ENCODE data around the gene CALHM3.

Gene CALHM3

DNA sequence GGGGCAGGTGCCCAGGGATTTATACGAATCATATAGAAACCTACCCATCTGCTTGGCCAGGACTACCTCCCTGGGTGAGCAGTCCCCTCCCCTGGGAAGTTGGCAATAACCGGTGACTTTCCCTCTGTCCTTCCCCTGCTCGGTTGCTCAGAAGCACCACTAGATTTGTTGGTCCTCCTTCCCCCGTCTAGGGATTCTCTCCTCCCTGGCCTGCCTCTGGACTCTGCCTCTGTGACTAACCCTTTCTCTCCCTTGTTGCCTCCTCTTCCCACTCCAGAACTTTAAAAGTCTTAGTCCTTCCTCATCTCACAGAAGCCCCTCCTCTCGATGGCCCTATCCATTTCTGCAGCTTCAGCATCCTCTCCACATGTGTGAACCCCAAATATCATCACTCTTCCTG, 9.8 kb downstream of the CALHM3 start:
- no peak for DNase-seq (ENCODE audit: extremely low read depth, low read depth)
- TF ChIP-seq, protein P1, sequence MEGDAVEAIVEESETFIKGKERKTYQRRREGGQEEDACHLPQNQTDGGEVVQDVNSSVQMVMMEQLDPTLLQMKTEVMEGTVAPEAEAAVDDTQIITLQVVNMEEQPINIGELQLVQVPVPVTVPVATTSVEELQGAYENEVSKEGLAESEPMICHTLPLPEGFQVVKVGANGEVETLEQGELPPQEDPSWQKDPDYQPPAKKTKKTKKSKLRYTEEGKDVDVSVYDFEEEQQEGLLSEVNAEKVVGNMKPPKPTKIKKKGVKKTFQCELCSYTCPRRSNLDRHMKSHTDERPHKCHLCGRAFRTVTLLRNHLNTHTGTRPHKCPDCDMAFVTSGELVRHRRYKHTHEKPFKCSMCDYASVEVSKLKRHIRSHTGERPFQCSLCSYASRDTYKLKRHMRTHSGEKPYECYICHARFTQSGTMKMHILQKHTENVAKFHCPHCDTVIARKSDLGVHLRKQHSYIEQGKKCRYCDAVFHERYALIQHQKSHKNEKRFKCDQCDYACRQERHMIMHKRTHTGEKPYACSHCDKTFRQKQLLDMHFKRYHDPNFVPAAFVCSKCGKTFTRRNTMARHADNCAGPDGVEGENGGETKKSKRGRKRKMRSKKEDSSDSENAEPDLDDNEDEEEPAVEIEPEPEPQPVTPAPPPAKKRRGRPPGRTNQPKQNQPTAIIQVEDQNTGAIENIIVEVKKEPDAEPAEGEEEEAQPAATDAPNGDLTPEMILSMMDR (IDR thresholded peaks at IDR 0.05; ENCODE audit: low read depth, low read length) = no peak

DNA sequence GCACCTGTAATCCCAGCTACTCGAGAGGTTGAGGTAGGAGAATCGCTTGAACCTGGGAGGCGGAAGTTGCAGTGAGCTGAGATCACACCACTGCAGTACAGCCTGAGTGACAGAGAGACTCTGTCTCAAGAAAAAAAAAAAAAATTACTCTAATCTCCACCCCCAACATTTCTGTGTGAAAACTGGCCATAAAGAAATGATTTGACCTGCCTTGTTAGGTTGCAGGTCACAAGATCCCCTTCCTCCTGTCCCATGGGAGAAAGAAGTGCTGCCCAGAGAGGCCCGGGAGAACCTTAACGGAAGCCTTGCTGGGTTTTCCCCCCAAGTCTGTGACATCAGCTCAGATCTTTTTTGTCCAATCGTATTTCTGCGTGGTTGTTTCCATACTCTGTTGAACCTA, 11.6 kb downstream of the CALHM3 start:
- TF ChIP-seq, protein P1 (IDR thresholded peaks at IDR 0.05; ENCODE audit: low read depth, low read length) = no peak
- no peak for DNase-seq (ENCODE audit: extremely low read depth, low read depth)

DNA sequence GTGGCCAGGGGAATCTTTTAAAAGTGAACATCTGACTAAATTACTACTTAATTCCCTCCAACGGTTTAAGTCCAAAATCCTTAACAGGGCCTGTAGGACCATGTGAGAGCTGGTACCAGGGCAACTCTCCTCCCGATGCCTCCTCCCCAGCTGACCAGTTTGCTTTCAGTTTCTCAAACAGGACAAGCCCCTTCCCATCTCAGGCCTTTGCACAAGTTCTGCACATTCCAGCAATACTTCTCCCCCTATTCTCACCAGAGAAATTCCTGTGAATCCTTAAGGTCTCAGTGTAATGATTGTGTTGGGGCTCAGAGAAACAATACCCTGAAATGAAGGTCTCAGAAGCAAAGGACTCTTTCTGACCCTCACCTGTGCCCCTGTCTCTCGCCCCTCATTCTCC, 12.3 kb downstream of the CALHM3 start:
- no peak for DNase-seq (ENCODE audit: extremely low read depth, low read depth)
- TF ChIP-seq, protein P1 (IDR thresholded peaks at IDR 0.05; ENCODE audit: low read depth, low read length) = no peak

DNA sequence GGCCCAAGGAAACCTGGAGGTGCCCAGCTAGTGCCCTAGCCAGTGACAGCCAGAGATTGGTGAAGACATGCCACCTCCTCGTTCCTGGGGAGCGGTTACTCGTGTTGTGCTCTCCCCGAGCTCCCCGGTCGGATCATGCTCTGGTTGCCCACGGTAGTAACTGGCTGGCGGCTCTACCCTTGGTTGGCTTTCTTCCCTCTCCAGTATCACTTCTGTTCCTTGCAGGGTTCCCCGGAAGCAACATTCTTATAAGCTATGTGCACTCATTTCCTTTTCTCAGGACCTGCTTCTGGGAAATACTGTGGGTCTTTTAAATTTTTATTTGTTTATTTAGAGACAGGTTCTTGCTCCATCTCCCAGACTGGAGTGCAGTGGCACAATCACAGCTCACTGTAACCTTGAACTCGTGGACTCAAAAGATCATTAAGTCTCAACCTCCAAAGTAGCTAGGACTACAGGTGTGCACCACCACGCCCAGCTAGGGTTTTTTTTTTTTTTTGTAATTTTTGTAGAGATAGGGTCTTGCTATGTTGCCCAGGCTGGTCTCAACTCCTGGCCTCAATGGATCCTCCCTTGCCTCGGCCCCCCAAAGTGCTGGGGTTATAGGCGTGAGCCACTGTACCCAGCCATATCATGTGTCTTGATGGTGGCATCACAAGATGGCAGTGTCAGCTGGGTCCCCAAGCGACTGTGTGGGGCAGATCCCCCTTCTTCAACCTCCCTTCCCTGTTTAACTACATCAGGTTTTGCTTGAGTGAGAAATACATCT, 13.4 kb downstream of the CALHM3 start:
- DNase-seq (ENCODE audit: extremely low read depth, low read depth) = no peak
- TF ChIP-seq, protein P1 (IDR thresholded peaks at IDR 0.05; ENCODE audit: low read depth, low read length) = no peak

DNA sequence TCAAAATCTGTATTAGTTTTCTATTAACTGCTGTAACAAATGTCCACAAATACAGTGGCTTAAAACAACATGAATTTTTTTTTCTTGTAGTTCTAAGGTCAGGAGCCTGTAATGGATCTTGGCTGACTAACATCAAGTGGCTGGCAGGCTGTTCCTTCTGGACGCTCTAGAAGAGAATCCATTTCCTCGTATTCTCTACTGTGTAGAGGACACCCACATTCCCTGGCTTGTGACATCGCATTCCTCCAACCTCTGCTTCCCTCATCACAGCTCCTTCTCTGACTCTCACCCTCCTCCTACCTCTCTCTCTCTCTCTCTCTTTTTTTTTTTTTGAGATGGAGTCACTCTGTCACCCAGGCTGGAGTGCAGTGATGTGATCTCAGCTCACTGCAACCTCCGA, 15.5 kb downstream of the CALHM3 start:
- TF ChIP-seq, protein P1 (IDR thresholded peaks at IDR 0.05; ENCODE audit: low read depth, low read length) = no peak
- DNase-seq (ENCODE audit: extremely low read depth, low read depth) = no peak

DNA sequence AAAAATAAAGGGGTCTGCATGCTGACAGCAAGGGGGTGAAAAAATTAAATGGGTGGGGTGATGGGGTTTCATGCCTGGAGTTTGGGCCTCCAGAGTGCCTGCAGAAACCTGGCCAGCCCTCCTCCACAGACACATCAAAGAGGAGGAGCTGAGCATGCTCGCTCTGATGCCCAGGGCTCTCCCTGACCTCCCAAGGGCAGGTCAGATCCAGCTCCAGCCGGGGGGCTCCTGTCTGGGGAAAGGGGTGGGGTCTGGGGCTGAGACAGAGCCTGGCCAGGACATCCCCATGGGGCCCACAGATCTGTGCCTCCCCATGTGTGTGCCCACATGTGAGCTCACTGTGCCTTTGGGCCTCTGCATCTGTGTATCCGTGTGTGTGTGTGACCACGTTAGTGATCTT, 19.4 kb downstream of the CALHM3 start:
- DNase-seq (ENCODE audit: extremely low read depth, low read depth) = no peak
- TF ChIP-seq, protein P1 (IDR thresholded peaks at IDR 0.05; ENCODE audit: low read depth, low read length) = no peak

DNA sequence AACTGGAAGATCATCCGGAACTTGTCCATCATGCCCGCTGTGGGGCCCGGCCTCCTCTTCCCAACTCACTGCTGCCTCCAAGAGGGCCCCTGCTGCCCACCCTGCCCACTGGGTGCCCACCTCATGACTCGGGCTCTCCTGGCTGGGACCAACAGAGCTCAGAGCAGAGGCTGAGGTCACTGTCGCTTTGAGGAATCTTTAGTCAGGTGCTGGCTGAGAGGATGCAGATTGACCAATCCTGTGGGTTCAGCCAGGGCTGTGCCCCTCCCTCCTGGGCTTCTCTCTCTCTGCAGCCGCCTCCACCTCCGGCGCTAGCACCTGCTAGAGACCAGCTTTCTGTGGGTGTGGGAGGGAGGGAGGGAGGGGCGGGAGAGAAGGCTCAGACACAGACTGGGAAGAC, 20.3 kb downstream of the CALHM3 start, which contains the start of gene CALHM1:
Gene CALHM1 (minus strand): TSS at position 181 of the 400 bp plus-strand sequence. CDS start 149 bp downstream, at position 32.
- TF ChIP-seq, protein P1 (IDR thresholded peaks at IDR 0.05; ENCODE audit: low read depth, low read length) = no peak
- no peak for DNase-seq (ENCODE audit: extremely low read depth, low read depth)

Data from AG09319 (cell line).